Measurements from ENCODE around the gene FZD8.

The FZD8 gene

GRCh38 chr10:35657621-35658020, 15.5 kb upstream of the FZD8 start:
- in situ Hi-C loops (cut with MboI; ENCODE audit: low sequenced_read_pairs) = no loop called here
- Histone ChIP-seq H3K4me1 (no peaks in the 10 kb centered on the region), H3K27me3 (ENCODE audit: low read depth) (peaks cover 3% of the 10 kb centered on the region; the same call in 1 of the 2 replicates), H3K36me3 (replicated peaks) (no peaks in the 10 kb centered on the region), H3K9me3 (no peaks in the 10 kb centered on the region), H3K4me3 (no peak overlapping the region)
- DNase-seq (ENCODE audit: low spot score in 2 of 2) = no peak

- Histone ChIP-seq H3K36me3 (replicated peaks) (no peaks in the 10 kb centered on the region), H3K4me3 (no peak overlapping the region), H3K9me3 (no peaks in the 10 kb centered on the region), H3K4me1 (no peaks in the 10 kb centered on the region), H3K27me3 (ENCODE audit: low read depth) (peaks cover 3% of the 10 kb centered on the region; the same call in 1 of the 2 replicates)
- no peak for DNase-seq (ENCODE audit: low spot score in 2 of 2)
- in situ Hi-C loops (cut with MboI; ENCODE audit: low sequenced_read_pairs) = no loop called here
These were observed 10.7 kb upstream of the FZD8 start for GRCh38 chr10:35652824-35653223.

- in situ Hi-C loops (cut with MboI; ENCODE audit: low sequenced_read_pairs) = no loop called here
- no peak for DNase-seq (ENCODE audit: low spot score in 2 of 2)
- Histone ChIP-seq H3K9me3 (no peaks in the 10 kb centered on the region), H3K4me3 (no peak overlapping the region), H3K36me3 (replicated peaks) (no peaks in the 10 kb centered on the region), H3K4me1 (no peaks in the 10 kb centered on the region), H3K27me3 (ENCODE audit: low read depth) (no peaks in the 10 kb centered on the region; the same call in 1 of the 2 replicates)
These were observed 8.8 kb upstream of the FZD8 start for GRCh38 chr10:35650894-35651293.

- in situ Hi-C loops (cut with MboI; ENCODE audit: low sequenced_read_pairs) = no loop called here
These were observed 2.2 kb upstream of the FZD8 start for GRCh38 chr10:35644050-35644950.

GRCh38 chr10:35643151-35644049, 1.3 kb upstream of the FZD8 start:
- Histone ChIP-seq H3K36me3 (replicated peaks) (no peaks in the 10 kb centered on the region), H3K4me1 (peaks cover 10% of the 10 kb centered on the region), H3K9me3 (no peaks in the 10 kb centered on the region), H3K27me3 (ENCODE audit: low read depth) (peaks cover 33% of the 10 kb centered on the region), H3K4me3 (peak overlapping the region; percentile 40)
- in situ Hi-C loops (cut with MboI; ENCODE audit: low sequenced_read_pairs) = no loop called here
- DNase-seq (ENCODE audit: low spot score in 2 of 2) = peak; percentile 8 to 39

More at GRCh38 chr10:35644050-35644950, 2.2 kb upstream of the FZD8 start:
- Histone ChIP-seq H3K36me3 (replicated peaks) (no peaks in the 10 kb centered on the region), H3K4me3 (no peak overlapping the region), H3K9me3 (no peaks in the 10 kb centered on the region), H3K4me1 (peaks cover 10% of the 10 kb centered on the region), H3K27me3 (ENCODE audit: low read depth) (peaks cover 33% of the 10 kb centered on the region)
- DNase-seq (ENCODE audit: low spot score in 2 of 2) = no peak

- Histone ChIP-seq H3K9me3 (no peaks in the 10 kb centered on the region), H3K4me3 (peak overlapping the region; percentile 40), H3K27me3 (ENCODE audit: low read depth) (peaks cover 37% of the 10 kb centered on the region), H3K4me1 (peaks cover 14% of the 10 kb centered on the region), H3K36me3 (replicated peaks) (no peaks in the 10 kb centered on the region)
- in situ Hi-C loops (cut with MboI; ENCODE audit: low sequenced_read_pairs) = no loop called here
- DNase-seq (ENCODE audit: low spot score in 2 of 2) = no peak
These were observed 658 bp upstream of the FZD8 start for GRCh38 chr10:35642793-35643114.

GRCh38 chr10:35641676-35642034, 441 bp downstream of the FZD8 start:
- Histone ChIP-seq H3K4me3 (peak overlapping the region; percentile 40), H3K9me3 (no peaks in the 10 kb centered on the region), H3K27me3 (ENCODE audit: low read depth) (peaks cover 37% of the 10 kb centered on the region), H3K36me3 (replicated peaks) (no peaks in the 10 kb centered on the region), H3K4me1 (peaks cover 14% of the 10 kb centered on the region)
- in situ Hi-C loops (cut with MboI; ENCODE audit: low sequenced_read_pairs) = no loop called here
- DNase-seq (ENCODE audit: low spot score in 2 of 2) = peak in 1 of 2 experiments; percentile 38

GRCh38 chr10:35640951-35641675, 983 bp downstream of the FZD8 start:
- peak; percentile 57 to 74 for DNase-seq (ENCODE audit: low spot score in 2 of 2)
- peak overlapping the region; percentile 40 for H3K4me3 ChIP-seq
- peaks cover 14% of the 10 kb centered on the region for H3K4me1 ChIP-seq
- in situ Hi-C loops (cut with MboI; ENCODE audit: low sequenced_read_pairs) = no loop called here
- H3K27me3 ChIP-seq (ENCODE audit: low read depth) = peaks cover 37% of the 10 kb centered on the region
- no peaks in the 10 kb centered on the region for H3K9me3 ChIP-seq
- no peaks in the 10 kb centered on the region for H3K36me3 ChIP-seq (replicated peaks)

- in situ Hi-C loops (cut with MboI; ENCODE audit: low sequenced_read_pairs) = no loop called here
- Histone ChIP-seq H3K36me3 (replicated peaks) (no peaks in the 10 kb centered on the region), H3K9me3 (no peaks in the 10 kb centered on the region), H3K4me3 (no peak overlapping the region), H3K27me3 (ENCODE audit: low read depth) (peaks cover 37% of the 10 kb centered on the region), H3K4me1 (peaks cover 14% of the 10 kb centered on the region)
- DNase-seq (ENCODE audit: low spot score in 2 of 2) = peak; percentile 51 to 65
These were observed 1.6 kb downstream of the FZD8 start for GRCh38 chr10:35640474-35640873.

GRCh38 chr10:35639728-35640401, 2.2 kb downstream of the FZD8 start:
- Histone ChIP-seq H3K4me1 (peaks cover 14% of the 10 kb centered on the region), H3K9me3 (no peaks in the 10 kb centered on the region), H3K27me3 (ENCODE audit: low read depth) (peaks cover 31% of the 10 kb centered on the region), H3K36me3 (replicated peaks) (no peaks in the 10 kb centered on the region), H3K4me3 (no peak overlapping the region)
- no peak for DNase-seq (ENCODE audit: low spot score in 2 of 2)
- in situ Hi-C loops (cut with MboI; ENCODE audit: low sequenced_read_pairs) = no loop called here

- no peak overlapping the region for H3K4me3 ChIP-seq
These were observed 2.9 kb downstream of the FZD8 start for GRCh38 chr10:35639021-35639727.

GRCh38 chr10:35638101-35638500, 4.0 kb downstream of the FZD8 start:
- Histone ChIP-seq H3K27me3 (ENCODE audit: low read depth) (peaks cover 15% of the 10 kb centered on the region), H3K4me3 (no peak overlapping the region), H3K4me1 (peaks cover 13% of the 10 kb centered on the region), H3K9me3 (no peaks in the 10 kb centered on the region), H3K36me3 (replicated peaks) (no peaks in the 10 kb centered on the region)
- no peak for DNase-seq (ENCODE audit: low spot score in 2 of 2)
- in situ Hi-C loops (cut with MboI; ENCODE audit: low sequenced_read_pairs) = no loop called here

More at GRCh38 chr10:35639021-35639727, 2.9 kb downstream of the FZD8 start:
- H3K27me3 ChIP-seq (ENCODE audit: low read depth) = peaks cover 24% of the 10 kb centered on the region
- H3K4me1 ChIP-seq = peaks cover 14% of the 10 kb centered on the region
- H3K9me3 ChIP-seq = no peaks in the 10 kb centered on the region
- in situ Hi-C loops (cut with MboI; ENCODE audit: low sequenced_read_pairs) = no loop called here
- DNase-seq (ENCODE audit: low spot score in 2 of 2) = no peak
- H3K36me3 ChIP-seq (replicated peaks) = no peaks in the 10 kb centered on the region
